H1 (cell line): ENCODE data around the gene STK26. TPM values are rescaled to one million over a fixed set of nuclear protein-coding genes. Genes with fewer than 3 reads are reported as not detected.

ENCODE experiments used
- CTCF ChIA-PET: fragments of 300-600 bp; sonication (Branson Sonifier 250); formaldehyde crosslinking; loops from one replicate; lab custom pipeline; 2021; ENCODE audit not compliant: partially characterized antibody; lab: Charles Lee
- POLR2A ChIA-PET: fragments of 300-600 bp; sonication (Branson Sonifier 250); formaldehyde crosslinking; loops from one replicate; lab custom pipeline; 2021; ENCODE audit warnings: inconsistent platforms; ENCODE audit not compliant: partially characterized antibody; lab: Charles Lee
- DNase-seq, 2 experiments: peaks; one replicate each; pipeline versions ENCODE4 v3.0.0 to v3.0.0-alpha.2; 2010 to 2022; ENCODE audit warnings: low spot score in 2 of 2, low read depth in 1 of 2, mixed read lengths in 1 of 2
- FAIRE-seq: peaks from 2 replicates; lab custom pipeline; 2011; peaks lifted over from hg19 to GRCh38; lab: Jason Lieb, UNC
- H2AFZ ChIP-seq: 2 replicates; pipeline ENCODE4 v1.8.1; 2012; ENCODE audit warnings: low read length, inconsistent platforms
- H2AK5ac ChIP-seq: 2 replicates; pipeline ENCODE4 v1.6.1; 2013; ENCODE audit warnings: low read depth, low read length
- H2BK120ac ChIP-seq: replicated peaks from 2 replicates; pipeline ENCODE3; 2013; ENCODE audit warnings: low read depth, low read length, inconsistent platforms
- H2BK12ac ChIP-seq: 2 replicates; pipeline ENCODE4 v1.6.1; 2013; ENCODE audit warnings: low read depth, low read length
- H2BK15ac ChIP-seq: 2 replicates; pipeline ENCODE4 v1.6.1; 2013; ENCODE audit warnings: low read length
- H2BK20ac ChIP-seq: 2 replicates; pipeline ENCODE4 v1.6.1; 2013; ENCODE audit warnings: low read length
- H2BK5ac ChIP-seq: 2 replicates; pipeline ENCODE4 v1.6.1; 2013; ENCODE audit warnings: low read depth, low read length
- H3K14ac ChIP-seq: 2 replicates; pipeline ENCODE4 v1.6.1; 2013; ENCODE audit warnings: inconsistent platforms; ENCODE audit not compliant: insufficient read length
- H3K18ac ChIP-seq: 2 replicates; pipeline ENCODE4 v1.6.1; 2013; ENCODE audit warnings: low read length; ENCODE audit errors: extremely low read depth
- H3K23ac ChIP-seq: 2 replicates; pipeline ENCODE4 v1.6.1; 2013; ENCODE audit warnings: inconsistent platforms; ENCODE audit not compliant: insufficient read length
- H3K23me2 ChIP-seq: 2 replicates; pipeline ENCODE4 v1.6.1; 2013; ENCODE audit warnings: low read depth, low read length
- H3K27ac ChIP-seq: 2 replicates; pipeline ENCODE4 v1.6.1; 2011; ENCODE audit warnings: low read depth, low read length, inconsistent platforms
- H3K27me3 ChIP-seq, 4 experiments: replicated peaks in 1 of 4; 1 replicate in 1 of 4; 2 replicates in 3 of 4; pipeline versions ENCODE4 v1.6.1 to v1.8.1; 2011 to 2013; ENCODE audit warnings: low read length in 3 of 4, mild to moderate bottlenecking in 3 of 4, inconsistent platforms in 2 of 4, mixed read lengths in 2 of 4, moderate library complexity in 1 of 4; ENCODE audit not compliant: control insufficient read depth in 3 of 4, insufficient read depth in 3 of 4; ENCODE audit errors: extremely low read depth in 1 of 4
- H3K36me3 ChIP-seq, 4 experiments: 2 replicates each; pipeline versions ENCODE4 v1.6.1 to v1.8.1; 2011 to 2013; ENCODE audit warnings: mild to moderate bottlenecking in 4 of 4, low read length in 3 of 4, moderate library complexity in 2 of 4, control low read depth in 1 of 4, inconsistent platforms in 1 of 4; ENCODE audit not compliant: insufficient read depth in 4 of 4, control insufficient read depth in 2 of 4
- H3K4ac ChIP-seq: replicated peaks from 2 replicates; pipeline ENCODE3; 2013; ENCODE audit warnings: low read length, low read depth, mixed read lengths, inconsistent platforms; ENCODE audit not compliant: insufficient read length
- H3K4me1 ChIP-seq, 4 experiments: replicated peaks in 1 of 4; 1 replicate in 1 of 4; 2 replicates in 3 of 4; pipeline versions ENCODE4 v1.6.1 to v1.8.1; 2011 to 2013; ENCODE audit warnings: low read length in 3 of 4, inconsistent platforms in 2 of 4, mixed read lengths in 1 of 4; ENCODE audit not compliant: insufficient read depth in 4 of 4, control insufficient read depth in 3 of 4
- H3K4me2 ChIP-seq, 2 experiments: 2 replicates each; pipeline versions ENCODE4 v1.6.1 to v1.8.1; 2011 to 2013; ENCODE audit warnings: low read depth in 2 of 2, low read length in 2 of 2, control low read depth in 1 of 2, inconsistent platforms in 1 of 2, mild to moderate bottlenecking in 1 of 2; ENCODE audit not compliant: insufficient read depth in 1 of 2
- H3K4me3 ChIP-seq, 4 experiments: fragments of 200-600, 300-600 bp in 1 of 4; sonication (generic), shearing (Covaris generic), sonication (Bioruptor Twin) in 1 of 4; 2 replicates each; pipeline versions ENCODE4 v1.5.1 to v1.8.1; 2011 to 2016; ENCODE audit warnings: low read length in 4 of 4, low read depth in 3 of 4, control low read depth in 2 of 4, inconsistent platforms in 2 of 4, mild to moderate bottlenecking in 2 of 4, mixed read lengths in 1 of 4, moderate library complexity in 1 of 4; ENCODE audit not compliant: insufficient read depth in 2 of 4; ENCODE audit errors: extremely low read depth in 1 of 4
- H3K56ac ChIP-seq: replicated peaks from 2 replicates; pipeline ENCODE3; 2013; ENCODE audit warnings: low read depth, mild to moderate bottlenecking, mixed read lengths, low read length, inconsistent platforms; ENCODE audit not compliant: insufficient read length
- H3K79me1 ChIP-seq: 2 replicates; pipeline ENCODE4 v1.6.1; 2013; ENCODE audit warnings: low read depth, low read length, control low read depth
- H3K79me2 ChIP-seq, 2 experiments: 2 replicates each; pipeline versions ENCODE4 v1.6.1 to v1.8.1; 2012 to 2013; ENCODE audit warnings: low read length in 2 of 2, mild to moderate bottlenecking in 2 of 2, inconsistent platforms in 1 of 2; ENCODE audit not compliant: insufficient read depth in 2 of 2, control insufficient read depth in 1 of 2
- H3K9ac ChIP-seq, 4 experiments: replicated peaks in 1 of 4; 1 replicate in 1 of 4; 2 replicates in 3 of 4; pipeline versions ENCODE4 v1.6.1 to v1.8.1; 2011 to 2013; ENCODE audit warnings: low read depth in 3 of 4, low read length in 3 of 4, control low read depth in 2 of 4, mild to moderate bottlenecking in 2 of 4, moderate library complexity in 2 of 4, inconsistent platforms in 1 of 4; ENCODE audit errors: extremely low read depth in 1 of 4
- H3K9me3 ChIP-seq, 2 experiments: 2 replicates each; pipeline versions ENCODE4 v1.6.1 to v1.8.1; 2012 to 2013; ENCODE audit warnings: mild to moderate bottlenecking in 2 of 2, moderate library complexity in 2 of 2, control low read depth in 1 of 2, inconsistent platforms in 1 of 2, low read depth in 1 of 2, low read length in 1 of 2, mixed read lengths in 1 of 2; ENCODE audit not compliant: insufficient read depth in 2 of 2
- H4K20me1 ChIP-seq, 2 experiments: replicated peaks in 1 of 2; 2 replicates each; pipeline versions ENCODE3 to v1.8.1; 2011 to 2013; ENCODE audit warnings: inconsistent platforms in 2 of 2, low read length in 2 of 2, mild to moderate bottlenecking in 1 of 2; ENCODE audit not compliant: insufficient read depth in 2 of 2, control insufficient read depth in 1 of 2
- H4K5ac ChIP-seq: 2 replicates; pipeline ENCODE4 v1.6.1; 2013; ENCODE audit warnings: low read length, low read depth, mixed read lengths, inconsistent platforms; ENCODE audit not compliant: insufficient read length
- H4K8ac ChIP-seq: 2 replicates; pipeline ENCODE4 v1.8.0; 2013; ENCODE audit warnings: mild to moderate bottlenecking, moderate library complexity, low read length, inconsistent platforms; ENCODE audit not compliant: insufficient read depth; ENCODE audit errors: extremely low read depth
- H4K91ac ChIP-seq: replicated peaks from 2 replicates; pipeline ENCODE3; 2013; ENCODE audit warnings: low read length, mixed read lengths, inconsistent platforms; ENCODE audit not compliant: insufficient read length
- SP2 ChIP-seq: IDR thresholded peaks from 2 replicates; pipeline ENCODE4 v1.6.1; 2012; ENCODE audit warnings: mild to moderate bottlenecking, low read length, inconsistent platforms
- WGBS, 2 experiments: shearing (Covaris generic) in 1 of 2; methylation state at CpG; one replicate each; pipeline versions ENCODE4 v1.1.6 to v1.1.7; 2013 to 2015; ENCODE audit warnings: low lambda C conversion rate in 2 of 2, mixed read lengths in 2 of 2, inconsistent platforms in 1 of 2, low coverage in 1 of 2, missing lambda C conversion rate in 1 of 2; ENCODE audit not compliant: insufficient replicate concordance in 2 of 2, insufficient coverage in 1 of 2, insufficient read length in 1 of 2; ENCODE audit errors: extremely low coverage in 1 of 2, missing lambda C conversion rate in 1 of 2; 5-methylcytosine and 5-hydroxymethylcytosine counted together
- polyA plus RNA-seq, 7 experiments: library from polyadenylated mRNA; depleted of rRNA in 3 of 7; stranded (reverse) in 5 of 7; unstranded in 2 of 7; fragments of >200 nt in 5 of 7; fragments of 200-250 nt in 2 of 7; gene quantifications; 1 replicate in 5 of 7; 2 replicates in 1 of 7; 4 replicates in 1 of 7; pipeline versions ENCODE4 v1.2.1 to v1.2.3, GENCODE V29; 2011 to 2013; ENCODE audit warnings: missing spikeins in 2 of 7, mixed read lengths in 2 of 7
- total RNA-seq: library from RNA; stranded (reverse); fragmentation: NEBNext Ultra II Directional; extraction: Animal tissue kit (Norgen Biotek cat#: 25700); gene quantifications from 2 replicates; pipeline ENCODE4 v1.2.1, GENCODE V29; 2021

The STK26 gene
- total and polyA plus RNA-seq, 2 of the 8 experiments (the other 6 are each of a cell fraction or from before 2014, with no cell fraction given) = 24.2 to 98.2 TPM

- H3K36me3 ChIP-seq = no peaks in the 10 kb centered on the region
- POLR2A ChIA-PET = interaction anchor here (0.6 kb wide), 1 partner anchor 66 kb away, joined by 4 read pairs; no protein-coding TSS in a partner anchor
- H3K4me2 ChIP-seq = no peak overlapping the region
- no peaks in the 10 kb centered on the region for H3K23me2 ChIP-seq
- no peaks in the 10 kb centered on the region for H3K79me2 ChIP-seq
- WGBS, 2 experiments = 82% methylated on average over 8 of the region's 8 CpGs; no CpG with 5 or more reads in 1 of the 2 experiments
- H2BK15ac ChIP-seq = no peak overlapping the region
- H3K18ac ChIP-seq = no peak overlapping the region
- H3K79me1 ChIP-seq = no peaks in the 10 kb centered on the region
- no peaks in the 10 kb centered on the region for H3K9me3 ChIP-seq
- H4K20me1 ChIP-seq = no peaks in the 10 kb centered on the region
- no peak for DNase-seq
- no peak overlapping the region for H4K91ac ChIP-seq
- H3K4ac ChIP-seq = no peak overlapping the region
- no peak overlapping the region for H3K14ac ChIP-seq
- no peak overlapping the region for H3K56ac ChIP-seq
- no peak overlapping the region for H4K5ac ChIP-seq
- CTCF ChIA-PET = interaction anchor here (0.9 to 2.7 kb wide), 6 partner anchors 12 to 249 kb away, joined by 3 to 11 read pairs (median 7); no protein-coding TSS in a partner anchor
- no peaks in the 10 kb centered on the region for H3K4me1 ChIP-seq
- H3K4me3 ChIP-seq = no peak overlapping the region
- H3K23ac ChIP-seq = no peak overlapping the region
- no peak for FAIRE-seq
- no peaks in the 10 kb centered on the region for H3K27me3 ChIP-seq
- H2AK5ac ChIP-seq = no peak overlapping the region
- H2BK20ac ChIP-seq = no peak overlapping the region
- H2BK12ac ChIP-seq = no peak overlapping the region
- H2BK5ac ChIP-seq = no peak overlapping the region
- H3K27ac ChIP-seq = no peak overlapping the region
- no peak overlapping the region for H2BK120ac ChIP-seq
- no peak overlapping the region for H4K8ac ChIP-seq
- no peak for TF ChIP-seq SP2
- no peak overlapping the region for H2AFZ ChIP-seq
- no peak overlapping the region for H3K9ac ChIP-seq
Measured at GRCh38 chrX:132090403-132091159, 67.5 kb downstream of the STK26 start.
